K562 (cell line): ENCODE measurements around the gene TSHR. TPM values are rescaled to one million over a fixed set of nuclear protein-coding genes. Genes with fewer than 3 reads are reported as not detected.

ENCODE experiments used
- ATAC-seq: fragments of 200-7000 bp; cut with Tn5 transposase; 3 replicates; pipeline ENCODE4 v1.9.1; 2020; ENCODE audit warnings: moderate library complexity
- BruUV-seq: library from RNA; stranded (reverse); fragments of 400-500 nt; replicated peaks from 2 replicates; lab custom pipeline; 2021; lab: Mats Ljungman, UMichigan
- CTCF ChIA-PET: fragments of 300-600 bp; formaldehyde crosslinking; extraction: SDS; loops from one replicate; lab custom pipeline; 2021; ENCODE audit warnings: low intra/inter-chr PET ratio; lab: Yijun Ruan, JAX
- POLR2A ChIA-PET: fragments of 300-600, 350-650 bp; sonication (Branson Sonifier 250); formaldehyde crosslinking; extraction: SDS; loops from one replicate; lab custom pipeline; 2021; ENCODE audit warnings: antibody characterized with exemption, inconsistent platforms; lab: Yijun Ruan, JAX
- DNase-seq, 4 experiments: peaks; one replicate each; pipeline versions ENCODE4 v3.0.0 to v3.0.0-alpha.2; 2011 to 2018; ENCODE audit warnings: low spot score in 3 of 4, mixed read lengths in 3 of 4; ENCODE audit errors: extremely low read depth in 1 of 4
- FAIRE-seq: peaks from 2 replicates; lab custom pipeline; 2011; peaks lifted over from hg19 to GRCh38; lab: Jason Lieb, UNC
- H2AFZ ChIP-seq: 2 replicates; pipeline ENCODE4 v1.6.0; 2011; ENCODE audit warnings: low read depth, low read length, control low read depth, inconsistent platforms
- H3K27ac ChIP-seq: fragments of 200-600 bp; 3 replicates; pipeline ENCODE4 v1.8.0; 2011; ENCODE audit warnings: low read depth, mild to moderate bottlenecking, control low read depth, inconsistent platforms, low read length, moderate library complexity, mixed read lengths; ENCODE audit errors: extremely low read depth
- H3K27me3 ChIP-seq, 2 experiments: fragments of 300-600 bp in 1 of 2; 2 replicates in 1 of 2; 3 replicates in 1 of 2; pipeline versions ENCODE4 v1.6.0 to v1.8.0; 2011; ENCODE audit warnings: inconsistent platforms in 2 of 2, low read length in 2 of 2, mild to moderate bottlenecking in 1 of 2, mixed read lengths in 1 of 2, moderate library complexity in 1 of 2; ENCODE audit not compliant: control insufficient read depth in 2 of 2, insufficient read depth in 2 of 2
- H3K36me3 ChIP-seq: fragments of 300-600 bp; 3 replicates; pipeline ENCODE4 v1.8.0; 2011; ENCODE audit warnings: mild to moderate bottlenecking, low read length, inconsistent platforms; ENCODE audit not compliant: control insufficient read depth, insufficient read depth
- H3K4me1 ChIP-seq, 2 experiments: fragments of 200-600 bp in 1 of 2; replicated peaks in 1 of 2; 2 replicates in 1 of 2; 3 replicates in 1 of 2; pipeline versions ENCODE4 v1.5.1 to v1.8.0; 2011; ENCODE audit warnings: inconsistent platforms in 2 of 2, low read length in 2 of 2, mild to moderate bottlenecking in 1 of 2, mixed read lengths in 1 of 2, moderate library complexity in 1 of 2; ENCODE audit not compliant: control insufficient read depth in 2 of 2, insufficient read depth in 2 of 2
- H3K4me2 ChIP-seq: 2 replicates; pipeline ENCODE4 v1.6.1; 2011; ENCODE audit warnings: low read length, control low read depth, inconsistent platforms, mixed read lengths; ENCODE audit not compliant: insufficient read depth
- H3K4me3 ChIP-seq: fragments of 200-600 bp; sonication (generic), shearing (Covaris generic); 2 replicates; pipeline ENCODE4 v1.5.1; 2016; ENCODE audit warnings: control low read depth, inconsistent platforms
- H3K79me2 ChIP-seq: fragments of 200-600 bp; 3 replicates; pipeline ENCODE4 v1.8.0; 2011; ENCODE audit warnings: low read length, inconsistent platforms; ENCODE audit not compliant: control insufficient read depth, insufficient read depth
- H3K9ac ChIP-seq, 2 experiments: 2 replicates each; pipeline versions ENCODE4 v1.6.0 to v1.6.1; 2011; ENCODE audit warnings: low read depth in 2 of 2, low read length in 2 of 2, control low read depth in 1 of 2, inconsistent platforms in 1 of 2, mild to moderate bottlenecking in 1 of 2, mixed read lengths in 1 of 2; ENCODE audit not compliant: insufficient read depth in 1 of 2
- H3K9me1 ChIP-seq: one replicate; pipeline ENCODE4 v1.6.0; 2011; ENCODE audit warnings: inconsistent platforms, mild to moderate bottlenecking, low read length, moderate library complexity; ENCODE audit not compliant: control insufficient read depth, insufficient read depth
- H3K9me3 ChIP-seq: replicated peaks from 2 replicates; pipeline ENCODE4 v1.5.1; 2011; ENCODE audit warnings: low read depth, low read length, inconsistent platforms; ENCODE audit not compliant: control insufficient read depth, insufficient read depth
- H4K20me1 ChIP-seq: replicated peaks from 2 replicates; pipeline ENCODE4 v1.6.1; 2011; ENCODE audit warnings: low read length, inconsistent platforms, mixed read lengths; ENCODE audit not compliant: control insufficient read depth, insufficient read depth
- CBFA2T2 ChIP-seq: fragments of 450-650 bp; conservative IDR thresholded peaks from 2 replicates; pipeline ENCODE4 v1.6.1; 2017; ENCODE audit warnings: mild to moderate bottlenecking
- CBX2 ChIP-seq: fragments of 200-600 bp; sonication (generic); IDR thresholded peaks from one replicate; pipeline ENCODE4 v1.6.1; 2012; ENCODE audit warnings: mild to moderate bottlenecking, low read length, inconsistent platforms; ENCODE audit not compliant: insufficient read depth, poor library complexity, severe bottlenecking
- CBX3 ChIP-seq, 2 experiments: IDR thresholded peaks; 1 replicate in 1 of 2; 2 replicates in 1 of 2; pipeline ENCODE4 v1.6.1; 2012; ENCODE audit warnings: inconsistent platforms in 2 of 2, low read length in 2 of 2, borderline replicate concordance in 1 of 2, control low read depth in 1 of 2
- CHD2 ChIP-seq: IDR thresholded peaks from 2 replicates; pipeline ENCODE4 v1.6.1; 2011; ENCODE audit warnings: low read depth, low read length
- CREM ChIP-seq: IDR thresholded peaks from 2 replicates; pipeline ENCODE4 v1.6.1; 2014; ENCODE audit warnings: antibody characterized with exemption, low read depth
- E2F4 ChIP-seq: sonication (generic); formaldehyde crosslinking; IDR thresholded peaks from 2 replicates; pipeline ENCODE4 v1.8.0; 2022; ENCODE audit warnings: mild to moderate bottlenecking, low read depth, missing genetic modification reagents
- EWSR1 ChIP-seq: fragments of 450-650 bp; IDR thresholded peaks from 2 replicates; pipeline ENCODE4 v1.6.1; 2018; ENCODE audit warnings: borderline replicate concordance, mild to moderate bottlenecking, low read depth, moderate library complexity; ENCODE audit not compliant: partially characterized antibody
- FOS ChIP-seq: IDR thresholded peaks from 3 replicates; pipeline ENCODE4 v1.6.1; 2011; ENCODE audit not compliant: insufficient read length; ENCODE audit errors: extremely low read depth
- GTF2E2 ChIP-seq: fragments of 200-800 bp; sonication (Bioruptor generic); IDR thresholded peaks from 2 replicates; pipeline ENCODE4 v1.6.1; 2016; ENCODE audit warnings: missing genetic modification characterization, missing compliant biosample characterization
- HMG20B ChIP-seq: fragments of 250-450 bp; sonication (Bioruptor Pico); IDR thresholded peaks from 2 replicates; pipeline ENCODE4 v1.5.0; 2021; ENCODE audit warnings: mild to moderate bottlenecking
- MTA3 ChIP-seq: fragments of 450-650 bp; formaldehyde crosslinking; IDR thresholded peaks from 2 replicates; pipeline ENCODE4 v1.6.1; 2017; ENCODE audit warnings: mild to moderate bottlenecking, borderline replicate concordance
- NELFE ChIP-seq: IDR thresholded peaks from 2 replicates; pipeline ENCODE4 v1.6.1; 2011; ENCODE audit warnings: mild to moderate bottlenecking; ENCODE audit not compliant: insufficient read depth, insufficient read length
- PHB ChIP-seq: fragments of 250-450 bp; sonication (Bioruptor Pico); IDR thresholded peaks from 2 replicates; pipeline ENCODE4 v1.5.0; 2021
- POU5F1 ChIP-seq: fragments of 150-350 bp; IDR thresholded peaks from 2 replicates; pipeline ENCODE4 v1.6.1; 2014; ENCODE audit warnings: borderline replicate concordance, low read length, low read depth, mild to moderate bottlenecking; ENCODE audit not compliant: partially characterized antibody
- RAD21 ChIP-seq, 2 experiments: fragments of 250-450 bp in 1 of 2; fragments of 450-650 bp in 1 of 2; sonication (Bioruptor Pico) in 1 of 2; formaldehyde crosslinking in 1 of 2; IDR thresholded peaks in 1 of 2; conservative IDR thresholded peaks in 1 of 2; 2 replicates each; pipeline versions ENCODE4 v1.4.0 to v1.8.0; 2020 to 2022; ENCODE audit warnings: mild to moderate bottlenecking in 2 of 2, moderate library complexity in 1 of 2
- RNF2 ChIP-seq: sonication (generic); IDR thresholded peaks from 2 replicates; pipeline ENCODE4 v1.6.1; 2016
- SMARCB1 ChIP-seq: IDR thresholded peaks from 2 replicates; pipeline ENCODE4 v1.6.1; 2011; ENCODE audit warnings: improper control_type of control experiment, low read depth; ENCODE audit not compliant: insufficient read length
- ZBTB17 ChIP-seq: fragments of 450-650 bp; formaldehyde crosslinking; IDR thresholded peaks from 2 replicates; pipeline ENCODE4 v1.4.0; 2020; ENCODE audit warnings: mild to moderate bottlenecking
- ZFPM2 ChIP-seq: fragments of 250-450 bp; sonication (Bioruptor Pico); IDR thresholded peaks from 2 replicates; pipeline ENCODE4 v1.5.1; 2022; ENCODE audit warnings: mild to moderate bottlenecking
- ZNF766 ChIP-seq: fragments of 200-800 bp; sonication (Bioruptor generic); conservative IDR thresholded peaks from 2 replicates; pipeline ENCODE4 v1.6.1; 2016; ENCODE audit warnings: missing genetic modification characterization, missing compliant biosample characterization
- ZSCAN29 ChIP-seq: fragments of 450-650 bp; IDR thresholded peaks from 2 replicates; pipeline ENCODE4 v1.6.1; 2017
- ZSCAN32 ChIP-seq: fragments of 450-650 bp; formaldehyde crosslinking; IDR thresholded peaks from 2 replicates; pipeline ENCODE4 v1.4.0; 2020; ENCODE audit warnings: mild to moderate bottlenecking, moderate library complexity
- WGBS: fragments of 100-300 bp; shearing (Covaris generic); methylation state at CpG from one replicate; pipeline ENCODE4 v1.1.6; 2016; ENCODE audit warnings: low coverage, mixed read lengths; ENCODE audit not compliant: insufficient coverage; ENCODE audit errors: missing lambda C conversion rate; 5-methylcytosine and 5-hydroxymethylcytosine counted together
- in situ Hi-C: fragments of 300-500 bp; cut with MboI; formaldehyde crosslinking; loops from 4 replicates; pipeline ENCODE4 v1.15.0; 2018; ENCODE audit warnings: inconsistent platforms, mixed read lengths
- intact Hi-C: fragments of 100-400 bp; cut with micrococcal nuclease; formaldehyde crosslinking; loops from 2 replicates; pipeline ENCODE4 v1.14.2; 2022
- polyA plus RNA-seq, 8 experiments: library from polyadenylated mRNA; depleted of rRNA in 4 of 8; stranded (reverse) in 5 of 8; unstranded in 3 of 8; fragments of >200 nt; fragmentation: Nextera tagmentation in 2 of 8; fragmentation: Illumina TruSeq in 1 of 8; extraction: Ambion mirVana in 2 of 8; extraction: Trizol in 1 of 8; gene quantifications; 2 replicates each; pipeline versions ENCODE4 v1.2.1 to v1.2.3, GENCODE V29; 2011 to 2014; ENCODE audit warnings: inconsistent platforms in 1 of 8, missing spikeins in 1 of 8
- total RNA-seq, 7 experiments: library from RNA; depleted of rRNA in 6 of 7; stranded (reverse); fragments of >200 nt in 6 of 7; fragmentation: Illumina TruSeq in 2 of 7; extraction: Trizol in 2 of 7; gene quantifications; 2 replicates each; pipeline versions ENCODE4 v1.2.1 to v1.2.3, GENCODE V29; 2011 to 2021; ENCODE audit warnings: low replicate concordance in 1 of 7

Gene TSHR
- total and polyA plus RNA-seq, 9 of the 15 experiments (the other 6 are each of a cell fraction or from before 2014, with no cell fraction given), result 0.01 to 0.10 TPM; not detected in 7

- ATAC-seq, result no peak
- in situ Hi-C loops, result no loop called here
- BruUV-seq, result no TSS peak
Measured at GRCh38 chr14:81103443-81103842, 148.0 kb downstream of the TSHR start.

GRCh38 chr14:81105378-81105777 is 150.0 kb downstream of the TSHR start:
- BruUV-seq, result no TSS peak
- TF ChIP-seq CHD2 (no peak), E2F4 (CRISPR knock-in tag) (no peak), PHB (CRISPR knock-in tag) (no peak), CBX3 (IDR thresholded peaks at IDR 0.05; ENCODE audit: borderline replicate concordance in 1 of 2, low read length in 2 of 2) (no peak), ZFPM2 (CRISPR knock-in tag) (no peak), ZSCAN29 (no peak), RAD21 (CRISPR knock-in tag; conservative IDR thresholded peaks at IDR 0.05 in 1 of 2, IDR thresholded peaks at IDR 0.05 in 1 of 2) (no peak), MTA3 (no peak), POU5F1 (no peak), CBX2 (no peak), CREM (no peak)

More at GRCh38 chr14:81103443-81103842, 148.0 kb downstream of the TSHR start:
- 2% methylated on average over 5 of the region's 5 CpGs for WGBS
- Histone ChIP-seq H3K4me3 (no peak overlapping the region), H4K20me1 (no peaks in the 10 kb centered on the region), H3K27ac (no peak overlapping the region), H3K9me1 (no peaks in the 10 kb centered on the region), H3K79me2 (no peaks in the 10 kb centered on the region), H2AFZ (no peak overlapping the region), H3K27me3 (no peaks in the 10 kb centered on the region), H3K9ac (no peak overlapping the region), H3K4me1 (no peaks in the 10 kb centered on the region), H3K9me3 (no peaks in the 10 kb centered on the region), H3K36me3 (no peaks in the 10 kb centered on the region), H3K4me2 (no peak overlapping the region)
- intact Hi-C loops, result no loop called here
- TF ChIP-seq EWSR1 (no peak), FOS (no peak), ZNF766 (no peak), HMG20B (CRISPR knock-in tag) (no peak), ZBTB17 (no peak), NELFE (no peak), RNF2 (no peak), ZSCAN32 (CRISPR knock-in tag) (no peak), CBFA2T2 (no peak), SMARCB1 (no peak), GTF2E2 (no peak)
- DNase-seq, result no peak
- ChIA-PET CTCF (no interaction called here), POLR2A (interaction anchor here (1.2 kb wide), 1 partner anchor 10 kb away, joined by 3 read pairs; no protein-coding TSS in a partner anchor)
- no peak for FAIRE-seq

More at GRCh38 chr14:81105378-81105777, 150.0 kb downstream of the TSHR start:
- no peaks in the 10 kb centered on the region for H3K9me3 ChIP-seq
- intact Hi-C loops (no loop called here), in situ Hi-C loops (no loop called here)
- H3K4me1 ChIP-seq, result no peaks in the 10 kb centered on the region
- no peaks in the 10 kb centered on the region for H3K79me2 ChIP-seq
- no peak overlapping the region for H3K9ac ChIP-seq
- H3K36me3 ChIP-seq, result no peaks in the 10 kb centered on the region
- H3K27me3 ChIP-seq, result no peaks in the 10 kb centered on the region
- H2AFZ ChIP-seq, result no peak overlapping the region
- no peak overlapping the region for H3K4me3 ChIP-seq
- H3K27ac ChIP-seq, result no peak overlapping the region
- DNase-seq, result no peak
- H4K20me1 ChIP-seq, result no peaks in the 10 kb centered on the region
- ChIA-PET POLR2A (no interaction called here), CTCF (no interaction called here)
- 10% methylated on average over 1 of the region's 1 CpG for WGBS
- no peak for ATAC-seq
- no peaks in the 10 kb centered on the region for H3K9me1 ChIP-seq
- H3K4me2 ChIP-seq, result no peak overlapping the region
- FAIRE-seq, result no peak
